ENCODE results near the gene NPLOC4.

The NPLOC4 gene

DNA sequence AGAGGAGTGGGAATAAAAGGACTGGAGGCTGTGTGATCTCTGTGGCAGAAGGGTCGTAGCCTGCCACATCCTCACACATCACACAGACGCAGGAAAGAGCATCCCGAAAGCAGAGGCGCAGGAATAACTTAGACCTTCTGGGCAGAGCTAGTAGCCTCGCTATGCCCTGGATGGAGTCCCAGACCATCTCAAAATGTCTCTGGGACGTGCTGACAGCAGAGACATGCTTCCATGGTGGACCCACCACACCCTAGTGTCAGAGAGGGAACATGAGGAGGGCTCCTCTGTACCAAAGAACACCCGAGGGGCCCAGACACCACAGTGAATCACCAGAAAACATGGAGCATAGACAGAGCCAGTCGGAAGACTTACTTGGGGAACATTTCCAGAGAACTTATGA is 55.2 kb downstream of the NPLOC4 start:
- H3K27ac ChIP-seq: no peak overlapping the region
- TF ChIP-seq, protein P1, sequence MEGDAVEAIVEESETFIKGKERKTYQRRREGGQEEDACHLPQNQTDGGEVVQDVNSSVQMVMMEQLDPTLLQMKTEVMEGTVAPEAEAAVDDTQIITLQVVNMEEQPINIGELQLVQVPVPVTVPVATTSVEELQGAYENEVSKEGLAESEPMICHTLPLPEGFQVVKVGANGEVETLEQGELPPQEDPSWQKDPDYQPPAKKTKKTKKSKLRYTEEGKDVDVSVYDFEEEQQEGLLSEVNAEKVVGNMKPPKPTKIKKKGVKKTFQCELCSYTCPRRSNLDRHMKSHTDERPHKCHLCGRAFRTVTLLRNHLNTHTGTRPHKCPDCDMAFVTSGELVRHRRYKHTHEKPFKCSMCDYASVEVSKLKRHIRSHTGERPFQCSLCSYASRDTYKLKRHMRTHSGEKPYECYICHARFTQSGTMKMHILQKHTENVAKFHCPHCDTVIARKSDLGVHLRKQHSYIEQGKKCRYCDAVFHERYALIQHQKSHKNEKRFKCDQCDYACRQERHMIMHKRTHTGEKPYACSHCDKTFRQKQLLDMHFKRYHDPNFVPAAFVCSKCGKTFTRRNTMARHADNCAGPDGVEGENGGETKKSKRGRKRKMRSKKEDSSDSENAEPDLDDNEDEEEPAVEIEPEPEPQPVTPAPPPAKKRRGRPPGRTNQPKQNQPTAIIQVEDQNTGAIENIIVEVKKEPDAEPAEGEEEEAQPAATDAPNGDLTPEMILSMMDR (conservative IDR thresholded peaks at IDR 0.05): no peak

DNA sequence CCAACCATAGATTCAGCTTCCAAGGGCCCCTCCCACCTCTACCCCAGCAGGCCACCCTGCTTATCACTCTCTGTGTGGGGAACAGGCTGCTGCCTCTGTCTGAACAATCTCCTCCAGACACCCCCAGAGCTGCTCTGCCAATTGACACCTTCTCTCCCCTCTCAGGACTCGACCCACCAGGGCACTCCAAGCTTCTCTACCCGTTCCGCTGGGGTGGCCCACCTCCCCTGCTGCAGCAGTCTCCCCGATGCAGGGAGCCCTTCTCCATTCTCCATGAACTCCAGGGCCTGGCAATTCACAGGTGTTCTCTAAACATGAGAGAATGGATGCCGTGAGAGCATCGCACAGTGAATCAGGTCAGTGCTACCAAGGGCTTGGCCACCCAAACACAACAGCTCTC is 56.4 kb downstream of the NPLOC4 start:
- no peak overlapping the region for H3K27ac ChIP-seq
- TF ChIP-seq, protein P1 (conservative IDR thresholded peaks at IDR 0.05): no peak

DNA sequence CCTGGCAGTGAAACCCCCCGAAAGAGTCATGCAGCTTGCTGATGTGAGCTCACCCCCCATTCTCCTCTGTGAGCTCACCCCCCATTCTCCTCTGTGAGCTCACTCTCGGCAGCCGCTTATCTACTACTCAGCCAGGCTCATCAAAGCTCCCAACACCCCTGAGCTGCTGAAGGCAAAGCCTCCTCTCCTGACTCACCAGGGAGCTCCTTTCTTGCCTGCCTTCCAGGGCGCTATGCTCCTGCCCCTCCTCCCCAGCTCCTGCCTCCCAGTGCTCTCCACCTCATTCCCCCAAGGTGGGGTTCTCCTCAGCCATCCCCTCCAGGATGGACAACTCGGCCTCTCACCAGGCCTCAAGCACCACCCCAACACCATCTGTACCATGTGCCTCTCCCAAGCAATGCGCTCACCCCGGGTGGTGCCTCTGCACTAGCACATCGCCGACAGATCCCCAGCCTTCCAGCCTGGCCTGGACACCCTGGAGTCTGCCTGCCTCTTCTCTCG is 57.0 kb downstream of the NPLOC4 start:
- H3K27ac ChIP-seq: no peak overlapping the region
- TF ChIP-seq, protein P1 (conservative IDR thresholded peaks at IDR 0.05): no peak

DNA sequence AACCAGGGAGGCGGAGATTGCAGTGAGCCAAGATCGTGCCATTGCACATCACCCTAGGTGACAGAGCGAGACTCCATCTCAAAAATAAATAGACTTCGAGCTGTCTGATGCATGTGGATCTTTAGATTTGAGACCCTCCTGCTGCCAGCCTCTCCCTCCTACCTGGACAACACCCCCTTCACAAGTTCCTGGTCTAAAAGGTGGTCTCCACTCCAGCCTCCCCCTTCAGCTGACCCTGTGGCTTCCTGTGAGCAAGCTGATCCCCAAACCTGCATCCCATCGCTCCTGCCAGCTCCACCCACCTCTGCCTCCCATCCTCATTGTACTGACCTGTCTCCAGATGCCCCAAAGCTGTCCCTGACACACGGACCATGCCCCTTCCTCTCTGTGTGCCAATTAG is 57.6 kb downstream of the NPLOC4 start:
- H3K27ac ChIP-seq: no peak overlapping the region
- TF ChIP-seq, protein P1 (conservative IDR thresholded peaks at IDR 0.05): no peak

DNA sequence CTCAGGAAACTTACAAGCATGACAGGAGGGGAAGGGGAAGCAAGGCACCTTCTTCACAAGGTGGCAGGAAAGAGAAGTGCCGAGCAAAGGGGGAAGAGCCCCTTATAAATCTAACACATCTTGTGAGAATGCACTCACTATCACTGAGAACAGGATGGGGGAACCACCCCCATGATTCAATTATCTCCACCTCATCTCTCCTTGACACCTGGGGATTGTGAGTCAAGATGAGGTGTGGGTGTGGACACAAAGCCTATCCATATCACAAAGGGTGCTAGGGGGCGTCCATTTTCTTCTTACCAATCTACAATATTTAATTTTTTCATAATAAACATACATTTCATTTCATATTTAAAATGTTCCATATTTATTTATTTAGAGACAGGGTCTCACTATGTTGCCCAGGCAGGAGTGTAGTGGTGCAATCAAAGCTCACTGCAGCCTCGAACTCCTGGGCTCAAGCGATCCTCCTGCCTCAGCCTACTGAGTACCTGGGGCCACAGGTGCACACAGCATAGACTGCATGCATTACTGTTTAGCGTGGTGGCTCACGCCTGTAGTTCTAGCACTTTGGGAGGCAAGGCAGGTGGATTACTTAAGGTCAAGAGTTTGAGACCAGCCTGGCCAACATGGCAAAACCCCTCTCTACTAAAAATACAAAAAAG is 58.2 kb downstream of the NPLOC4 start:
- no peak overlapping the region for H3K27ac ChIP-seq

DNA sequence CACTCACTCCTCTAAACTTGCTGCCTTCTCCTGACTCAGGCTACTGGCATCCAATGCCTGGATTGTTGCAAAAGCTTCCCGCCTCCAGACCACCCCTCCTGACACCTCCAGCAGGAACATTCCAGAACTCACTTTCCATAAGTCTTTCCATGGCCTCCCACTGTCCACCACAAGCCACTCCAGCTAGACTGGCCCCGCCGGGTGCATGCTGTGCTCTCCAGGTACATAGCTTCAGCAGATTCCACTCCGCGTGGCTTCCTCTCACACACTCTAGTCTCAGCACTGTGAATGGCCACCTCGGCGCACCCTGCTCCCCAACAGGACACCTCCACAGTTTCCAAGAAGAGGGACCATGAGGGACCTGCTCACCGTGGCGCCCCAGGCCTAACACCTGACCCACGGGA is 58.9 kb downstream of the NPLOC4 start:
- TF ChIP-seq, protein P1 (conservative IDR thresholded peaks at IDR 0.05): no peak
- no peak overlapping the region for H3K27ac ChIP-seq

More for the DNA sequence above, 58.2 kb downstream of the NPLOC4 start:
- TF ChIP-seq, protein P1 (conservative IDR thresholded peaks at IDR 0.05): no peak

DNA sequence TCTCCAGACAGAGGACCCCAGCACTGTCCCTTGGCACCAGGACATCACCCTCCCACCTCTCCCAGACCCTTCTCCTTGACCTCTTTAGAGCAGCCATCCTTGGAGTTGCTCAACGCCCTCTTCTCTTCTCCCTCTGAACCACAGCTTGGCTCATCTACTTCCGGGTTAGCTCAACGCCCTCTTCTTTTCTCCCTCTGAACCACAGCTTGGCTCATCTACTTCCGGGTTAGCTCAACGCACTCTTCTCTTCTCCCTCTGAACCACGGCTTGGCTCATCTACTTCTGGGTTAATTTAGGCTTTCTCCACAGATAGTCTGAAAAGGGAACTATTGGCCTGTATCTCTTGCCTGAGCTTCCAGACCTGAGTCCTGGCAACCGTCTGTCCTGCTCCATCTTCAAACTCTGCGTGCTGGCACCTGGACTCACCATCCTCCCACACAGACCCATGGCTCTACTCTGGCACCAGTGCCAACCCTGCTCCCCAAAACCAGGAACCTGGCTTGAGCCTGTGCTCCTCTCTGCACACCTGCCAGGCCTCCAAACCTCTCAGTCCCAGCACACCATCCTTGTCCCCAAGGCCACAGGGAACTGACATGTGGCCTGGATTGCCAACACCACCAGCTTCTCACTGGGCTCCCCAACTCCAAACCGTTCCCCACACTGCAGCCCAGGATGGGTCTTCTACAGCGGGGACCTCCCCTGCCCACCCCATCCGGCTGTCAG is 59.5 kb downstream of the NPLOC4 start:
- H3K27ac ChIP-seq: peak overlapping the region; percentile 34; the same call in 1 of the 2 replicates
- TF ChIP-seq, protein P1 (conservative IDR thresholded peaks at IDR 0.05): no peak
